Activated CD4-positive, alpha-beta T cell treated with anti-CD3 and anti-CD28 coated beads, Interleukin-10, Interleukin-2, amounts not matched to agents 100 ng/mL and 50 ng/mL, durations not matched to agents 16 hours and 8 hours (primary cell): Measurements from ENCODE around the gene PPP1R15A.
"Not testable (repeated sequence)": the region's sequence is repeated elsewhere in the genome, so short reads cannot be mapped to it uniquely, and the experiment has no call there.

ENCODE experiments used
- DNase-seq: peaks from one replicate; pipeline ENCODE4 v3.0.0-alpha.2; 2020

The PPP1R15A gene

GRCh38 chr19:48915757-48916156 is 43.5 kb downstream of the PPP1R15A start:
- no peak for DNase-seq

GRCh38 chr19:48918071-48918470 is 45.9 kb downstream of the PPP1R15A start:
- no peak for DNase-seq

GRCh38 chr19:48918801-48919247 is 46.6 kb downstream of the PPP1R15A start:
- DNase-seq, result peak; percentile 41

GRCh38 chr19:48919271-48919670 is 47.0 kb downstream of the PPP1R15A start:
- not testable (repeated sequence) for DNase-seq

- no peak for DNase-seq
Observed at GRCh38 chr19:48920949-48921348, 48.7 kb downstream of the PPP1R15A start.

- DNase-seq, result no peak
Observed at GRCh38 chr19:48921721-48922500, 49.7 kb downstream of the PPP1R15A start.

- no peak for DNase-seq
Observed at GRCh38 chr19:48922548-48923490, 50.6 kb downstream of the PPP1R15A start.

GRCh38 chr19:48925240-48925843 is 53.1 kb downstream of the PPP1R15A start:
- DNase-seq, result no peak
